ENCODE measurements around the gene GZF1.
A peak's percentile ranks its signal among the peaks of the same experiment; 100 is the strongest.
"Not testable (repeated sequence)": the region's sequence is repeated elsewhere in the genome, so short reads cannot be mapped to it uniquely, and the experiment has no call there.

The GZF1 gene

GRCh38 chr20:23347791-23348190 is 14.2 kb upstream of the GZF1 start:
- DNase-seq (ENCODE audit: low read depth in 1 of 2, low spot score in 1 of 2): no peak
- Histone ChIP-seq H3K27ac (replicated peaks) (no peak overlapping the region), H3K4me3 (replicated peaks; ENCODE audit: insufficient read depth, low read length) (no peak overlapping the region), H3K27me3 (ENCODE audit: insufficient read depth, poor library complexity, severe bottlenecking) (no peaks in the 10 kb centered on the region)
- TF ChIP-seq REST (IDR thresholded peaks at IDR 0.05; ENCODE audit: insufficient replicate concordance, low read depth) (no peak), POLR2AphosphoS5 (IDR thresholded peaks at IDR 0.05; ENCODE audit: low read depth) (no peak), CTCF (IDR thresholded peaks at IDR 0.05; ENCODE audit: insufficient read depth, low read length) (no peak), SPI1 (IDR thresholded peaks at IDR 0.05; ENCODE audit: borderline replicate concordance, low read depth) (no peak), GABPA (IDR thresholded peaks at IDR 0.05; ENCODE audit: low read depth) (no peak)

- H3K27ac ChIP-seq (replicated peaks); H3K27me3 ChIP-seq (ENCODE audit: insufficient read depth, poor library complexity, severe bottlenecking); DNase-seq (ENCODE audit: low read depth in 1 of 2, low spot score in 1 of 2); H3K4me3 ChIP-seq (replicated peaks; ENCODE audit: insufficient read depth, low read length): not testable (repeated sequence)
Observed at GRCh38 chr20:23348510-23348909, 13.5 kb upstream of the GZF1 start.

GRCh38 chr20:23349338-23350195 is 12.4 kb upstream of the GZF1 start:
- H3K27ac ChIP-seq (replicated peaks): peak overlapping the region; percentile 90
- no peaks in the 10 kb centered on the region for H3K27me3 ChIP-seq (ENCODE audit: insufficient read depth, poor library complexity, severe bottlenecking)
- TF ChIP-seq SPI1 (IDR thresholded peaks at IDR 0.05; ENCODE audit: borderline replicate concordance, low read depth) (no peak), CTCF (IDR thresholded peaks at IDR 0.05; ENCODE audit: insufficient read depth, low read length) (peak; percentile 19), GABPA (IDR thresholded peaks at IDR 0.05; ENCODE audit: low read depth) (no peak), POLR2AphosphoS5 (IDR thresholded peaks at IDR 0.05; ENCODE audit: low read depth) (no peak), REST (IDR thresholded peaks at IDR 0.05; ENCODE audit: insufficient replicate concordance, low read depth) (no peak)
- peak overlapping the region; percentile 80 for H3K4me3 ChIP-seq (replicated peaks; ENCODE audit: insufficient read depth, low read length)
- peak in 1 of 2 experiments; percentile 77 for DNase-seq (ENCODE audit: low read depth in 1 of 2, low spot score in 1 of 2)

- TF ChIP-seq POLR2AphosphoS5 (IDR thresholded peaks at IDR 0.05; ENCODE audit: low read depth) (peak; percentile 70), REST (IDR thresholded peaks at IDR 0.05; ENCODE audit: insufficient replicate concordance, low read depth) (peak; percentile 44), SPI1 (IDR thresholded peaks at IDR 0.05; ENCODE audit: borderline replicate concordance, low read depth) (no peak), CTCF (IDR thresholded peaks at IDR 0.05; ENCODE audit: insufficient read depth, low read length) (no peak), GABPA (IDR thresholded peaks at IDR 0.05; ENCODE audit: low read depth) (peak; percentile 91)
- peak within 1 kb of the TSS; percentile 90 for H3K27ac ChIP-seq (replicated peaks)
- H3K4me3 ChIP-seq (replicated peaks; ENCODE audit: insufficient read depth, low read length): peak within 1 kb of the TSS; percentile 80
- peak; percentile 94 to 97 for DNase-seq (ENCODE audit: low read depth in 1 of 2, low spot score in 1 of 2)
- H3K27me3 ChIP-seq (ENCODE audit: insufficient read depth, poor library complexity, severe bottlenecking): no peaks in the 10 kb centered on the region
Observed at GRCh38 chr20:23350196-23350903, 11.6 kb upstream of the GZF1 start, which contains the start of gene NXT1. NXT1 (plus strand) TSS chr20:23350791; CDS start chr20:23354042, 3,251 bp downstream.
